ENCODE measurements around the gene KIF26B.

KIF26B gene

GRCh38 chr1:245591346-245592188 lies 436.8 kb downstream of the KIF26B start:
- Histone ChIP-seq H3K36me3 (ENCODE audit: low read length) (no peaks in the 10 kb centered on the region), H3K27me3 (ENCODE audit: low read length) (no peaks in the 10 kb centered on the region), H4K20me1 (ENCODE audit: low read depth, low read length) (no peaks in the 10 kb centered on the region), H3K9ac (ENCODE audit: low read length) (no peak overlapping the region), H3K79me2 (ENCODE audit: insufficient read depth, low read length) (no peaks in the 10 kb centered on the region), H2AFZ (ENCODE audit: low read depth, low read length, severe bottlenecking) (no peak overlapping the region), H3K4me2 (ENCODE audit: low read depth, low read length, poor library complexity, severe bottlenecking) (no peak overlapping the region), H3K9me2 (replicated peaks; ENCODE audit: insufficient read depth, low read length) (no peaks in the 10 kb centered on the region), H3K27ac (ENCODE audit: low read depth, low read length) (no peak overlapping the region), H3K9me3 (ENCODE audit: insufficient read depth, low read length) (no peaks in the 10 kb centered on the region), H3K4me3 (ENCODE audit: insufficient read depth, low read length, poor library complexity, severe bottlenecking) (no peak overlapping the region), H3F3A (ENCODE audit: insufficient read depth) (no peaks in the 10 kb centered on the region)
- TF ChIP-seq EZH2phosphoT487 (conservative IDR thresholded peaks at IDR 0.05; ENCODE audit: low read length) (no peak), CTCF (IDR thresholded peaks at IDR 0.05; ENCODE audit: insufficient read depth, low read length, poor library complexity, severe bottlenecking) (no peak)

GRCh38 chr1:245592189-245592460 lies 437.3 kb downstream of the KIF26B start:
- TF ChIP-seq CTCF (IDR thresholded peaks at IDR 0.05; ENCODE audit: insufficient read depth, low read length, poor library complexity, severe bottlenecking): no peak
- no peak for TF ChIP-seq EZH2phosphoT487 (conservative IDR thresholded peaks at IDR 0.05; ENCODE audit: low read length)
- Histone ChIP-seq H2AFZ (ENCODE audit: low read depth, low read length, severe bottlenecking) (no peak overlapping the region), H3K4me2 (ENCODE audit: low read depth, low read length, poor library complexity, severe bottlenecking) (no peak overlapping the region), H3K9me2 (replicated peaks; ENCODE audit: insufficient read depth, low read length) (no peaks in the 10 kb centered on the region), H3K36me3 (ENCODE audit: low read length) (no peaks in the 10 kb centered on the region), H3K9ac (ENCODE audit: low read length) (no peak overlapping the region), H3K27ac (ENCODE audit: low read depth, low read length) (no peak overlapping the region), H3K4me3 (ENCODE audit: insufficient read depth, low read length, poor library complexity, severe bottlenecking) (no peak overlapping the region), H3F3A (ENCODE audit: insufficient read depth) (no peaks in the 10 kb centered on the region), H4K20me1 (ENCODE audit: low read depth, low read length) (no peaks in the 10 kb centered on the region), H3K9me3 (ENCODE audit: insufficient read depth, low read length) (no peaks in the 10 kb centered on the region), H3K27me3 (ENCODE audit: low read length) (no peaks in the 10 kb centered on the region), H3K79me2 (ENCODE audit: insufficient read depth, low read length) (no peaks in the 10 kb centered on the region)

- Histone ChIP-seq H4K20me1 (ENCODE audit: low read depth, low read length) (no peaks in the 10 kb centered on the region), H3K27ac (ENCODE audit: low read depth, low read length) (no peak overlapping the region), H3K79me2 (ENCODE audit: insufficient read depth, low read length) (no peaks in the 10 kb centered on the region), H3K9me3 (ENCODE audit: insufficient read depth, low read length) (no peaks in the 10 kb centered on the region), H2AFZ (ENCODE audit: low read depth, low read length, severe bottlenecking) (no peak overlapping the region), H3K4me2 (ENCODE audit: low read depth, low read length, poor library complexity, severe bottlenecking) (no peak overlapping the region), H3K9ac (ENCODE audit: low read length) (no peak overlapping the region), H3K4me3 (ENCODE audit: insufficient read depth, low read length, poor library complexity, severe bottlenecking) (no peak overlapping the region), H3K9me2 (replicated peaks; ENCODE audit: insufficient read depth, low read length) (no peaks in the 10 kb centered on the region), H3F3A (ENCODE audit: insufficient read depth) (no peaks in the 10 kb centered on the region), H3K36me3 (ENCODE audit: low read length) (no peaks in the 10 kb centered on the region), H3K27me3 (ENCODE audit: low read length) (no peaks in the 10 kb centered on the region)
- TF ChIP-seq EZH2phosphoT487 (conservative IDR thresholded peaks at IDR 0.05; ENCODE audit: low read length): no peak
- TF ChIP-seq CTCF (IDR thresholded peaks at IDR 0.05; ENCODE audit: insufficient read depth, low read length, poor library complexity, severe bottlenecking): no peak
These were observed 443.9 kb downstream of the KIF26B start for GRCh38 chr1:245598524-245599305.

Measured in SU-DHL-6 (cell line).